ENCODE results near the gene SMIM27. TPM values are rescaled to one million over a fixed set of nuclear protein-coding genes. Genes with fewer than 3 reads are reported as not detected.

The SMIM27 gene
- total RNA-seq, 1 experiment from 2014 or later, result 8.1 TPM

DNA sequence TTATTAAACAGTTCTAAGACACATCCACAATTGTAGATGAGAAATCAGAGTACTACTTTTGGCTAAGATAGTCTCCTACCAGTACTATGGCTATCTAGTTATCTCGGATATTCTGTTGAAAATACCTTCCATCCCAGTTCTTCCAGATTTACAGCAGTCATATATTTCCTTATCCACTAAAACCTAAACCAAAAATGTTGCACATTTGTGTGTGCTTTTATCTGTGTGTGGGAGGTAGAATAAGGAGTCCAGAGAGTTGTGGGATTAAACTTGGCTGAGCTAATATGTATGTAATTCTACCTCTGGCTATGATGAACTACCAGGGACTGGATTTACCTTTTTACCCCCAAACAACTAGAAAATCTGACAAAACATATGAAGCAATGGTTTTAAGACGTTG, 38.3 kb downstream of the SMIM27 start:
- RAD21 ChIA-PET (ENCODE audit: low non-redundant PET in 1 of 2, low total read pairs in 2 of 2, uncharacterized antibody in 2 of 2, unreplicated experiment in 2 of 2), result interaction anchor here in 1 of 2 experiments (1.3 kb wide), 1 partner anchor 14 kb away, joined by 3 read pairs; no protein-coding TSS in a partner anchor
- no peaks in the 10 kb centered on the region for H3K9me2 ChIP-seq (ENCODE audit: insufficient read depth)
- intact Hi-C loops (cut with micrococcal nuclease), result no loop called here
- TF ChIP-seq YY1 (IDR thresholded peaks at IDR 0.05; ENCODE audit: extremely low read depth, insufficient replicate concordance, low read depth, low read length), result no peak
- TF ChIP-seq EGR1 (IDR thresholded peaks at IDR 0.05; ENCODE audit: low read depth), result no peak
- TF ChIP-seq SP1 (IDR thresholded peaks at IDR 0.05; ENCODE audit: low read depth), result no peak
- no peak for TF ChIP-seq SRF (IDR thresholded peaks at IDR 0.05; ENCODE audit: low read depth)
- TF ChIP-seq, protein P1, sequence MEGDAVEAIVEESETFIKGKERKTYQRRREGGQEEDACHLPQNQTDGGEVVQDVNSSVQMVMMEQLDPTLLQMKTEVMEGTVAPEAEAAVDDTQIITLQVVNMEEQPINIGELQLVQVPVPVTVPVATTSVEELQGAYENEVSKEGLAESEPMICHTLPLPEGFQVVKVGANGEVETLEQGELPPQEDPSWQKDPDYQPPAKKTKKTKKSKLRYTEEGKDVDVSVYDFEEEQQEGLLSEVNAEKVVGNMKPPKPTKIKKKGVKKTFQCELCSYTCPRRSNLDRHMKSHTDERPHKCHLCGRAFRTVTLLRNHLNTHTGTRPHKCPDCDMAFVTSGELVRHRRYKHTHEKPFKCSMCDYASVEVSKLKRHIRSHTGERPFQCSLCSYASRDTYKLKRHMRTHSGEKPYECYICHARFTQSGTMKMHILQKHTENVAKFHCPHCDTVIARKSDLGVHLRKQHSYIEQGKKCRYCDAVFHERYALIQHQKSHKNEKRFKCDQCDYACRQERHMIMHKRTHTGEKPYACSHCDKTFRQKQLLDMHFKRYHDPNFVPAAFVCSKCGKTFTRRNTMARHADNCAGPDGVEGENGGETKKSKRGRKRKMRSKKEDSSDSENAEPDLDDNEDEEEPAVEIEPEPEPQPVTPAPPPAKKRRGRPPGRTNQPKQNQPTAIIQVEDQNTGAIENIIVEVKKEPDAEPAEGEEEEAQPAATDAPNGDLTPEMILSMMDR (IDR thresholded peaks at IDR 0.05 in 2 of 3, conservative IDR thresholded peaks at IDR 0.05 in 1 of 3; ENCODE audit: borderline replicate concordance in 1 of 3, insufficient read depth in 1 of 3, low read depth in 2 of 3, low read length in 2 of 3), result no peak
- no peak overlapping the region for H3K4me2 ChIP-seq (ENCODE audit: low read length)
- no peaks in the 10 kb centered on the region for H3K4me1 ChIP-seq (ENCODE audit: control insufficient read depth in 1 of 2, insufficient read depth in 2 of 2, low read length in 2 of 2)
- no peak overlapping the region for H3K9ac ChIP-seq (ENCODE audit: low read length)
- no peak overlapping the region for H3K4me3 ChIP-seq (replicated peaks in 1 of 2; ENCODE audit: low read depth in 1 of 2, low read length in 2 of 2)
- DNase-seq (ENCODE audit: low read depth, low spot score) (no peak), ATAC-seq (no peak)
- H2AFZ ChIP-seq (ENCODE audit: low read depth, low read length, poor library complexity, severe bottlenecking), result no peak overlapping the region
- POLR2A ChIA-PET, result no interaction called here
- no peaks in the 10 kb centered on the region for H4K20me1 ChIP-seq (ENCODE audit: insufficient read depth)
- no peaks in the 10 kb centered on the region for H3K36me3 ChIP-seq (ENCODE audit: control insufficient read depth in 1 of 2, insufficient read depth in 2 of 2, low read length in 2 of 2)
- H3K27me3 ChIP-seq (ENCODE audit: insufficient read depth, low read length), result no peaks in the 10 kb centered on the region
- no peak overlapping the region for H3K27ac ChIP-seq (ENCODE audit: low read depth, low read length)
- H3K79me2 ChIP-seq (ENCODE audit: insufficient read depth, low read length), result no peaks in the 10 kb centered on the region
- no TSS peak for BruUV-seq (replicated peaks)
- no peaks in the 10 kb centered on the region for H3K9me3 ChIP-seq (ENCODE audit: control insufficient read depth in 1 of 2, insufficient read depth in 1 of 2, low read depth in 1 of 2, low read length in 2 of 2)
- CTCF ChIA-PET, result interaction anchor here (1.6 to 4.7 kb wide), 5 partner anchors 9 to 378 kb away, joined by 6 to 66 read pairs (median 13); no protein-coding TSS in a partner anchor

DNA sequence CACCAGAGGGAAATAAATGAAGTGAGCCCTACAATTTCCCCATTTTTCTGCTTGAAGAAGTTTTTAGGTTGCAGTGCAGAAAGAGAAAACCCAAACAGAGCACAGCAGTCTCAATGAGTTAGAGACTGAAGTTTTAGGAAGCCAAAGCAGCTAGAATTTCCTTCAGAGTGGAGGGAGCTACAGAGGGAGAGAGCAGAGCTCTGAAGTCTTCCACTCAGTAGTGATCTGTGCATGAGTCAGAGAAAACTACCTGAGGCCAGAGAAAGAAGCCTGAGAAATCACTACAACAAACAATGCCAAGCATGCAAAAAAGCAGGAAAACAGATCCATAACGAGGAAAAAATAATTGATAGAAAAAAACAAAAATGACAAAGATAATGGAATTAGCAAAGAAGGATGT, 38.8 kb downstream of the SMIM27 start:
- no peak overlapping the region for H3K9ac ChIP-seq (ENCODE audit: low read length)
- no peak overlapping the region for H3K27ac ChIP-seq (ENCODE audit: low read depth, low read length)

More for the DNA sequence above, 38.8 kb downstream of the SMIM27 start:
- POLR2A ChIA-PET, result no interaction called here
- no peaks in the 10 kb centered on the region for H3K79me2 ChIP-seq (ENCODE audit: insufficient read depth, low read length)
- no peak overlapping the region for H3K4me3 ChIP-seq (replicated peaks in 1 of 2; ENCODE audit: low read depth in 1 of 2, low read length in 2 of 2)
- H3K9me3 ChIP-seq (ENCODE audit: control insufficient read depth in 1 of 2, insufficient read depth in 1 of 2, low read depth in 1 of 2, low read length in 2 of 2), result no peaks in the 10 kb centered on the region
- DNase-seq (ENCODE audit: low read depth, low spot score) (no peak), ATAC-seq (no peak)
- RAD21 ChIA-PET (ENCODE audit: low non-redundant PET in 1 of 2, low total read pairs in 2 of 2, uncharacterized antibody in 2 of 2, unreplicated experiment in 2 of 2), result interaction anchor here in 1 of 2 experiments (1.3 kb wide), 1 partner anchor 13 kb away, joined by 3 read pairs; no protein-coding TSS in a partner anchor
- H3K36me3 ChIP-seq (ENCODE audit: control insufficient read depth in 1 of 2, insufficient read depth in 2 of 2, low read length in 2 of 2), result no peaks in the 10 kb centered on the region
- no peak overlapping the region for H3K4me2 ChIP-seq (ENCODE audit: low read length)
- CTCF ChIA-PET, result interaction anchor here (0.8 to 4.7 kb wide), 3 partner anchors 9 to 377 kb away, joined by 4 to 66 read pairs (median 13); no protein-coding TSS in a partner anchor
- H3K9me2 ChIP-seq (ENCODE audit: insufficient read depth), result no peaks in the 10 kb centered on the region
- no peak overlapping the region for H2AFZ ChIP-seq (ENCODE audit: low read depth, low read length, poor library complexity, severe bottlenecking)
- TF ChIP-seq FOSL1 (IDR thresholded peaks at IDR 0.05; ENCODE audit: low read depth) (peak; percentile 18; the same call in 1 of the 2 replicates), CEBPB (IDR thresholded peaks at IDR 0.05; ENCODE audit: low read depth) (no peak), JUND (IDR thresholded peaks at IDR 0.05) (no peak), EGR1 (IDR thresholded peaks at IDR 0.05; ENCODE audit: low read depth) (no peak), SP1 (IDR thresholded peaks at IDR 0.05; ENCODE audit: low read depth) (no peak), TCF7L2 (IDR thresholded peaks at IDR 0.05; ENCODE audit: borderline replicate concordance, extremely low read depth, insufficient read depth, insufficient read length) (no peak), RAD21 (IDR thresholded peaks at IDR 0.05; ENCODE audit: low read depth) (no peak)
- no peaks in the 10 kb centered on the region for H3K4me1 ChIP-seq (ENCODE audit: control insufficient read depth in 1 of 2, insufficient read depth in 2 of 2, low read length in 2 of 2)
- H4K20me1 ChIP-seq (ENCODE audit: insufficient read depth), result no peaks in the 10 kb centered on the region
- intact Hi-C loops (cut with micrococcal nuclease), result no loop called here
- BruUV-seq (replicated peaks), result no TSS peak
- H3K27me3 ChIP-seq (ENCODE audit: insufficient read depth, low read length), result no peaks in the 10 kb centered on the region
